IPS-NIHi7 (cell line): ENCODE results near the gene LYPD6B.

Experiments
- DNase-seq: peaks from one replicate; pipeline ENCODE4 v3.0.0; 2012; ENCODE audit warnings: mixed read lengths; ENCODE audit errors: extremely low spot score

Gene LYPD6B

DNA sequence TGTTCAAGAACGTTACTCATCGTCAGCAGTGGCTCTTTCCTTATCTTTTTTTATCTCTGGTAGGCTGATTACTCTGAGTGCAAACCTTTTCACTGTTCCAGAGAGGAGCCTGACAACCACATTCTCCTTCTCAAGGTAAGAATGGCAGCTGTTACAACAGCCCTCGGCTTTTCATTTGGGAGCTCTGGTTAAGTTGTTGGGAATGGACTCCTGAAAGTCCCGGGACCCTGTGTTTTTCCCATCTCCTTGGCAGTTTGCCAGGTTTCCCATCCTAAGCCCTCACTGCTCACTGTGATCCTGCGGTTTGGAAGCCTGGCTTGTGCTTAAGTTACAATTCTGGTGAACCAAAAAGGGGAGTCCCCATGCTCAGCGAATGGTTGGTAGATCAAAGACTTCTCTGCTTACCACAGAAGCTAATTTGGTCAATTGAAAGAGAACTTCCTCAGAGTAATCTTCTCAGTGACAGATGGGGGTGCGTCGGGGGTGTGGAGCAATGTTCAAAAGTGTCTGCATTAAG, 122.3 kb downstream of the LYPD6B start:
- no peak for DNase-seq

DNA sequence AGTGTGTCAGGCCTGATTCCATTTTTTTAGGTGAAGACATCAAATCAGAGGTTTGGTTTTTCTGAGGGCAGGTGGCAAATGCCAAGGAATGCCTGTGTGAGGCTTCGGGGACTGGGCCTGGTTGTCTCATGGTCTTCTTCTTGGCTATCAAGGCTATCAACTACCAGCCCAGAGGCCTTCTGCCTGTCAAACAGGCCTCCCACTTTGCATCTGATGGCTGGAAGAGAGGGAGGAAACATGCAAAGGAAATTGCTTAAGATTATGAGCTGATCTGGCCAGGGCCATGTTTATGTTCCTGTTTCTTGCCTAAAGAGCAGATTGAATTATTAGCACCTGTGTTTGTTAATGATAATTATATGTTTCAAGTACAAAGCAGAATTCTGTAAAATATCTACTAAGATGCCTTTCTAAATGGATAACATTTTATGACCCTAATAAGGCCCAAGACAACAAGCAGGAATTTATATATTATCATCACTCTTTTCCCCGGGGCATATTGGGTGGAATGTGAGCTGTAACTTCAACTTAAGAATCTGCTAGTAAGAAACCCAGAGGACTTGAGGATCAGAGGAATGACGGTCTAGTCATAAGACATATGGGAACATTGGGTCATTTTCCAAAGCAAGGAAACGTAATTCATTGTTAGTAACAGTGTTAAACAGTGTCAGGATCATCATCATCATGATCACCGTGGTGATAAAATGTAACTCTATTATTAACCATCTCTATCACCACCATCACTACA, 123.2 kb downstream of the LYPD6B start:
- DNase-seq = no peak

DNA sequence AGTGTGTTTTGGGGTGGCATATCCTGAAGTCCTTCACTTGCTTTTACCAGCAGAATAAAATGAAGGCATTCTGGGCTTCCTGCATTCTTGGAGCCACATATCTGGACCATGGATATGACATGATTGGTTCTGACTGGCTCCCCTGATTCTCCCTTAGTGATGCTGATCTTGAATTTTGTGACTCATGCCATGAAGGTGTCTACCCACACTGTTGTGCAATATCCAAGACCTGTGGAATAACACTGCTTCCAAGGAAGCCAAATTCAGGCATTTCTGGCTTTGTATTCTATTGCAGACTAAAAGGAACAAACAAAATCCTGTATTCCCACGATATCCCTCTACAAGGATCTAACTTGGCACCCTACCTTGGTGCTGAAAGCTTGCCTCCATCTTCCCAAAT, 125.8 kb downstream of the LYPD6B start:
- no peak for DNase-seq

DNA sequence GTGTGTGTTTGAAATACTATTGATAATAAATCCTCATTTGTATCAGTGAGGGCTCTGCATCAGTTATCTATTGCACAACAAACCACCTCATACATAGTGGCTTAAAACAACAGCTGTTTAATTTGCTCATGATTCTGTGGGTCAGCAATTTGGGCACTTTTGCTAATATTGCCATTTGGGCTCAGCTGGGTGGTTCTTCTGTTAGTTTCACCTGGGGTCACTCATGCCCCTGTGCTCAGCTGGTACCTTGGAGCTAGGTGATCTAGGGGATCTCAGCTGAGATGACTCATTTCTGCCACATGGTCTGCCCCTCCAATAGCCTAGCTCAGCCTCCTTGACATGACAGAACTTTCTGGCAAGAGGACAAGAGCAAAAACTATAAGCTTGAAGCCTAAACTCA, 126.3 kb downstream of the LYPD6B start:
- DNase-seq = no peak

DNA sequence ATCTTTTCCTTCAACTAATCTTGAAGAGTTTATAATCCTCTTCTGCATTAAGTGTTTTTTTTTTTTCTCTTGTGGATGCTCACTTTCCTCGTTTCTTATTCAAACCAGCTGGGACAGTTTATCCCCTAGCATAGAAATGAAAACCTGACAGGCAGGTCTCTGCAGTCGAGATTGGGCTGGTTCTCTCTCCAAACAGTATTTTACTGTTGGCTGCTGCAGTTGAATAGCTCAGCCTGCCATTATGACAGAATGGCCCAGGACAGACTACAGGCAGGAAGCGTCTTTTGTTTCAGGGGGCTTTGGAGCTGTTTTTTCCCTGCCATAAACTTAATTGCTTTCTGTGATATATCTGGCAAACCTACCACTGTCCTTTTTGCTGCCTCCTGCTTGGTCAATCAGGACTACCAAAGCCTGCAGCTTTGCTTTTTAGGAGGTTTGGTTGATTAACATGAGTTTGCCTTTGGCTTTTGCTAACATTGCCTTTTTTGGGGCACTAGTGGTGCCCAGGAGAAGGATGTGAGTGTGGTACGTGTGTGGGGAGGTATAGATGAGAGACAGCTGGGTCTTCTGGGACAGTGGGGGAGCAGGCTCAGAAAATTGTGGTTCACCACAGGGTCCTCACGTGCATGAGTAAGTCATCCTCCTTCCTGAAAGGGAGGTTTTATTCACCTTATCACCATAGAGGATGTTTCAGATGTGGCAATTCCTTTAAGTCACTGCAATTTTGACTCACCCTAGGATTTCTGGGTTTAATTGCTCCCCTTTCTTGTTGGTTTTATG, 128.7 kb downstream of the LYPD6B start:
- no peak for DNase-seq

DNA sequence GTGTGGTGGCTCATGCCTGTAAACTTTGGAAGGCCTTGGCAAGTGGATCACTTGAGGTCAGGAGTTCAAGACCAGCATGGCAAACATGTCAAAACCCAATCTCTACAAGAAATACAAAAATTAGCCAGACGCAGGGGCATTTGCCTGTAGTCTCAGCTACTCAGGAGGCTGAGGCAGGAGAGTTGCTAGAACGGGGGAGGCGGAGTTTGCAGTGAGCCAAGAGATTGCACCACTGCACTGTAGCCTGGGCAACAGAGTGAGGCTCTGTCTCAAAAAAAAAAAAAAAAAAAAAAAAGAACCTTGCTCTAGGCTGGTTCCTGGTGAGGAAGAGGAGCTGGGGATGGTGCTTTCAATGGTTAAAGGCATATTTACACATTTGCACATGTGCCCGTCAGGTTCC, 129.4 kb downstream of the LYPD6B start:
- DNase-seq = no peak

DNA sequence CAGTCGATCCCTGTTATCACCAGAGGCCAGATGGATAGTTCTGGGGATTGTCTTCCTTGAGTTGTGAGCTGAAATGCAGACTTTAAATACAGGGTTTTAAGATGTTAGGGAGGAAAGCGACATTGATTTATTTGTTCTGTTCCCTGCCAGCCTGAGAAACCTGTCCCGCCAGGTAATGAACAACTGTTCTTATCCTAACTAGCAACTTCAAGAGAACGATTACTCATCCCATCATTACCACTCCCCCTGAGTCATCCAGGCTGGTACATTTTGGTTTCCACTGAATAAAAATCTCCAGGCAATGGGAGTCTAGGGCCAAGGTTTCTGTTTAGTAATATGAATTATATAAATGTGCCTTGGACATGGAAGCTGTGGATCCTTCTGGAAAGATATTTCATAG, 131.2 kb downstream of the LYPD6B start:
- no peak for DNase-seq

DNA sequence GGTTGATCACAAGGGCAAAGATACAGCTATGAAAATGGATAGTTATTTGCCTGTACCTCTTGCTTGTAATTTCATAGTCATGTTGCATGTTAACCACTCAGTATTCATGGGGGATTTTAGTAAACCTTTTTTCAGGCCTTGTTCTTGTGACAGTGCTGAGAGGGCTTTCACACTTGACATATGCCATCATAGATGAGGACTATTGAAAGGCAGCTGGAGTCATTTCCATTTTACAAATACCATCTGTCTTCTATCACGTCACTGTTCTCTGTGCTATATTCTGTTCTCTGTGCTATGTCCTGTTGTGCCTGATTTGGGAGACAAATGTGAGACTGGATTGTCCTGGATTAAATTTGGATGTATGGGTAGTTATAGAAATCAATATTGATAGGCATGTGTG, 131.7 kb downstream of the LYPD6B start:
- no peak for DNase-seq

DNA sequence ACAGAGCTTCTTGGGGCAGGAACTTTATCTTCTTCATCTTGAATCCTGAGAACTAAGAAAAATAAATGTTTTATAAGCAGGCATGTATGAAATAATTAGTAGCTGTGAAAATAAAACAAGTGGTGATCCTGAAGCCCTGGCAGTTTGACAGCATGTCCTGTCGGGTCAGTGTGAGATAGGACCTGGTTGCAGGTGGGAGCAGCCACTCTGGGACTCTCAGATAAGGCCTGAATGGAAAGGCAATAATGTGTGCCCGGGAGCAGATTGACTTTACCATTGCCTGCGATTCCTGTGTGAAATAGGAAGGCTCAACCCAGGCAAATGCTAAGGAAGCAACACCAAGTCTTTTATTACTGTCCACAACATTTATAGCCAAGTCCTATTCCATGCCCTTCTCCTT, 132.4 kb downstream of the LYPD6B start:
- no peak for DNase-seq

DNA sequence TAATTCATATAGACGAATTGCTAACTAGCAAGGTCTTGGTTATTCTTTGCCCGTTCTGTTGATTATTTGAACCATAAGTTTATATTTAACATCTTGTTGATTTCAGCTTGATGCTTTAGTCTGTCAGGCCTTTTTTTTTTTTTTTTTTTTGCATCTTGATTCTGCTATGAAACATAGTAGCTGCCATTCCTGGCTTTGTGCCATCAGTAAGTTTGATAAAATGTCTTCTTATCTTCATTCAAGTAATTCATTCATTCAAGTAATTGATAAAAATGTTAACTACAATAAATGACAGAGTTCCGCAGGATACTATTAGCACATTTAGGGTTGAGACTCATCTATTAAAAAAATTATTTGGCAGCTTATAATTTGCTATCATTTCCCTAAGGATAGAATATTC, 134.7 kb downstream of the LYPD6B start:
- DNase-seq = no peak

DNA sequence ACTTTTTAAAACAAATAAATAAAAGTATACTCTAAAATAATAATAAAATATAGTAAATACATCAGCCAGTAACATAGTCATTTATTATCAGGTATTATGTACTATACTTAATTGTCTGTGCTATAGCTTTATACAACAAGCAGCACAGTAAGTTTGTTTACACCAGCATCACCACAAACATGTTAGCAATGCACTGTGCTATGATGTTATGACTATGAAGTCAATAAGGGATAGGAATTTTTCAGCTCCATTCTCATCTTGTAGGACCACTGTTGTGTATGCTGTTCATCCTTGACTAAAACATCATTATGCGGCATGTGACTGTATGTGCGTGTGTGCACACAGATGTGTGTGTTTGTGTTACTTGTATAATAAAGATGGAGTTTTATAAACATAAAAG, 137.5 kb downstream of the LYPD6B start:
- no peak for DNase-seq

DNA sequence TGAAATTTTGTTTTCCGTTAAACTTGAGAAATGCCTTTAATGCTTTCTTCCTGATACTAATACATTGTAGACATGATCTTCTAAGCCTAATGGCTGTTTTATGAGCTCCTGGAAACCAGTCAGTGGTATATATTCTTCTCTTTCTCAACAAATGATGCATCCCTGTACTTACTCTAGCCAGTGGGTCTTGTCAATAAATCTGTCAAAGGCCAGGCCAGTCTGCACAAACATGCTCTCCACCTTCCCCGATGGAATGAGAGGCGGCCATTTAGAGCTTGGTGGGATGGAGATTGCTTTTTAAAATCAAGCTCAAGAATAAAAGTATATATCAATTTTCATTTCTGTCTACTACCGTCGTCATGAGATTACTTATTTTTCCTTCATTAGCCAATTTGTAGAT, 140.1 kb downstream of the LYPD6B start:
- no peak for DNase-seq

DNA sequence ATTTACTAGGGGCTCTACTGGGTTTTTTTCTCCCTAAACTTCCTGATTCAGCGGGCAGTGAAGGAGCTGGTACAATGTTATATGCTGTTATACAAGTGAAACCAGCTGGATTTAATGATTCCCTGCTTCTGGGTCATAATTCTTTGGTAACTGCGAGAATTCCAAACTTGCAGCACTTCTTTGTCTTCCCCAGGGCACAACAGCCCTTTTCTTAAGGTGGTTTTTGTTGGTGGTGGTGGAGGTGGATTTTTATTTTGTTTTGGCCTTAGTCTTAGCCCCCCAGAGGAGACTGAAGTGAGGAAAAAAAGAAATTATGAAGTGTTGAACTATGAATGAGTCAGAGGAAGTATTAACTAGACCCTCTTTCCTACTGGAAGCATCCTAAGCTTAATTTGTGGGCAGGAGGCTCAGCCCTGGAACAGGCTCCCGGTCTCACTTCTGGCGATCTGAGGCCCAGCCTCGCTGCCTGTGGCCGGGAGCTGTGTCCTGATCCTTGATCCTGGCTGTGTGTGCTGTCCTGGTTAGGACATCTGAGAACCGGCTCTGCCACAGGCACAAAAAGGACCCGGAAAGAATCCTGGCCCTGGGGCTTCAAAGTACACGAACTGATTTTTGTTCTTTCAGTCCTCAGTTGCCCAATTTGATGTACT, 141.9 kb downstream of the LYPD6B start:
- no peak for DNase-seq

DNA sequence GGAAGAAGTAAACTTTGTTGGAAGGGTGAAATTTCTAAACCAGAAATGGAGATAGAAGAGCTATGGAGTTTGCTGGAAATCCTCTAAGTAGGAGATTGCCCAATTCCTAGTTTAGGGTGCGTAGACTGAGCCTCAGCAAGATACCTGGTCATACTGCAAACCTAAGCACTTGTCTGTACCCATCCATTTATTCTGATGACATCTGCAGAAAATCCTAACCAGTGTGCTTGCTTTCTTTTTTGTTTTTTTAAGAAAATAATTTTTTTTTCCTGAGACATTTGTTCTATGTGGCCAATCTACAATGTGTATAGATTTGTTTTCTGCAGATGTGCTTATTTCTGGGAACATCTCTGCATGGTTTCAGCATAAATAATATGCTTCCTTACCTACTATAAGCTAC, 144.7 kb downstream of the LYPD6B start:
- DNase-seq = no peak

DNA sequence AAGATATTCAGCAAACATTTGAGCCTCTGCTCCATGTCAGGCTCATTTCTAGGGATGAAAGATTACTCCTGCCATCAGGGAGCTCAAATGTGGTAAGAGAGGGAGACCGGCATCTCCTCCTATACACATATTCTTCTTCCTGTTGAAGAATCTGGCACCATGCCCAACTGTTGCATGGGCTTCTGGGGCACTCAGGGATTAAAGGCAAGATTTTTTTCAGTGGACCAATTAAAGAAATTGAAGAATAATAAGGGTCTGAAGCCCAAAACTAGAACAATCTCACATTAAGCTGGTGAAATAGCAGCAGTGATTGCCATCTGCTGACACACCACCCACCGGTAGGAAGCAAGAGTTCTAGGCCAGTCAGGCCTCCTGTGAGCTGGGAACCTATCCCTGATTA, 146.5 kb downstream of the LYPD6B start:
- DNase-seq = no peak

DNA sequence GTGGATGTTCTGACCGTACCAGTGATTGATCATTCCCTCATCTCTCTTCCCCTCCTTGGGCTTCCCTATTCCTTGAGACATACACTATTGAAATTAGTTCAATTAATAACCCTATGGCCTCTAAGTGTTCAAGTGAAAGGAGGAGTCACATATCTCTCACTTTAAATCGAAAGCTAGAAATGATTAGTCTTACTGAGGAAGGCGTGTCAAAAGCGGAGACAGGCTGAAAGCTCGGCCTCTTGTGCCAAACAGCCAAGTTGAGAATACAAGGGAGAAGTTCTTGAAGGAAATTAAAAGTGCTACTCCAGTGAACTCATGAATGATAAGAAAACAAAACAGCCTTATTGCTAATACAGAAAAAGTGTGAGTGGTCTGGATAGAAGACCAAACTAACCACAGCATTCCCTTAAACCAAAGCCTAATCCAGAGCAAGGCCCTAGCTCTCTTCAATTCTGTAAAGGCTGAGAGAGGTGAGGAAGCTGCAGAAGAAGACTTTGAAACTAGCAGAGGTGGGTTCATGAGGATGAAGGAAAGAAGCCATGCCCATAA, 147.5 kb downstream of the LYPD6B start:
- DNase-seq = no peak

DNA sequence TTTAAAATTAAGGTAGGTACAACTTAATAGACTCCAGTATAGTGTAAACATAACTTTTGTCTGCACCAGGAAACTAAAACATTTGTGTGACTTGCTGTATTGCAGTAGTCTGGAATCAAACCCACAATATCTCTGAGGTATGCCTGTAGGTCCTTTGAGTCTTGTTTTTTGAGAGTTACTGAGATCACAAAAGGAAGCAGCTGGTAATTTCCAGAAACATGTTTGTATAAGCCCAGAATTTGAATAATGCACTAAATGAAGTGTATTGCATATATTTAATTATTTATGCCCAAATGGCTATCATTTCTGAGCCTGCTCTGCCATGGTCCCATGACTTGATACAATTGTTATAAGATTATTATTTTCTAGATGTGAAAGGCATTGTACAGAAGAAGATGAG, 148.6 kb downstream of the LYPD6B start:
- DNase-seq = no peak

DNA sequence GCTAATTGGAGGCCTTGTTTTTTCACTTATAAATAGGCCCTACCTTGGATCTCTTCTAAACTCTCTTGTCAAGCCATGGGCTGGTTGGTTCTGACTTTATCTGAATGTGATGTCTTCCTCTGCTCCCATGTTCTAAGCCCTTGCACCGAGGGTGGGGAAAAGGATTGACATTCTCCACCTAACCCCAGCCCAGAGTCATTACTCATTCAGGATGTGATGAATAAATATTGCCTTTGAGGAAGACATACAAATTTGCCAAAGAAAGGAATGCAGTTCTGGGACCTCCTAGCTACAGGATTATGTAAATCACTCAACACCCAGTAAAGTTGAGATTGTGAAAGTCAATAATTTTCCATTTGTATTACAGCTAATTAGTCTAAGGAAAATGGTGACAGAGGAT, 149.8 kb downstream of the LYPD6B start:
- DNase-seq = no peak

DNA sequence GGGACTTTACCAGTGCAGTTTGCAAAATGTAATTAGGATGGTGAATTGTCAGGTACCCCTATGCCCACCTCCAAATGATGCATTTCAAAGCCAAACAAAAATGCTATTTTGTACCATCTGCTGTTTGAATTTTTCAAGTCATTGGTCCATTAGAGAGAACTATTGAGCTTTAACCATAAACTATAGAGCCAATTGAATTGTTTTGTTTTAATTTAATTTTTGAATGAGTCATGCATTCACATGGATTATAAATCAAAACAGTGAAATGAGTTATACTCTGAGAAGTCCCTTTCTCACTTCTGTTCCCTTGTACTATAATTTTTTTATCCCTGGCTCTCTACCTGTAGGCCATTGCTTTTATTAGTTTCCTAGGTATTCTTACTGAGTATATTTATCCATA, 151.3 kb downstream of the LYPD6B start:
- no peak for DNase-seq

DNA sequence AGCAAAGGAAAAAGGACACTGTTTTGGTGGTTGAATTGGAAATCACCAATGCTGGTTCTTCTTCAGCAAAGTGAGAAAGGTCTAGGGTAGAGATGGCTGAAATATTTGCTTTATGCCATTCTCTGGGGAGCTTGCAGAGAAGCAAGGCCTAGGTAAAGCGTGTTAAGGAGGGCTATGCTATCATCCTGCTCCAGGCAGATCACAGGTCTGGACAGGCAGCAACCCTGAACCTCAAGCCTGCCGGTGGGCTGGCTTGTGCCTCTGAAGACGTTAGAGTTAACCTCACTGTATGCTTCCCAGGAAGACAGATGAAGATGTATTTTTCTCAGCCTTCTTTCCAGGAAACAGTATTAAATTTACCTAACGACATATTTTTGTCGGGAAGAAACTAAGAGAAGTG, 153.4 kb downstream of the LYPD6B start:
- no peak for DNase-seq

DNA sequence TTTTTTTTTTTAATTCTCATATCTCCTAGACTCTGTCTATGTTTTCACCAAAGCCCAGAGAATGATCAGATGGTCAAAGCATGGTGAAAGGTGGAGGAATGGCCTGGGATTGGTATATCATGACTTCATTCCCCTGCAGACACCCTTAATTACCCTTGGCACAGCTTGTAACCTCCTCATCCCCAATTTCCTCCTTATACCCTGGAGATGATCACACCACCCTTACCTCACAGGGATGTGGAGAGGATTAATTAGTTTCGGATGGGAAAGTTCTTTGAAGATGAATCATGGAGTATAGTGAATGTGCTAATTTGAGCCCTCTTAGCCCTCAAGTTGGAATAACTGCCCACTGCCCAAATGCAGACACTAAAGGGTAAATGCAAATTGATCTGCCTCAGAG, 153.9 kb downstream of the LYPD6B start:
- no peak for DNase-seq

DNA sequence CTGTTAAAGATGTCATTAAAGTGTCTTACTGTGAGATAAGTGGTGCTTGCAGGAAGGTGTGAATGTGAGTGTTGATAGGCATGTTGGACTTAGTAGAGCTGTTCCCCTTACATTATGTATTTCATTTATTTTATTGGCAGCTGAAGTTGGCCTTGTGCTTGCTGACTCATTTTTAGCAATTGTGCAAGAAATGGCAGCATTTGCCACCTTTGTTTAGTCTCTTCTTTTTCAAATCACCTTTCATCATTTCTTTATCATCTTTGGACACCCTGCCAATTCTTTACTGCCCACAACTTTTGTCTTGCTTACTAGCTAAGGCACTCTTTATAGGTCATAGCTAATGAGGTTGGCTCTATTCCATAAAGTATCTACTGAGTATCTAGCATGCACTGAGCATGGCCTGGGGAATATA, 161.6 kb downstream of the LYPD6B start:
- no peak for DNase-seq
